Effector CD8-positive, alpha-beta T cell (primary cell): ENCODE measurements around the gene ENKD1.

Experiments used
- DNase-seq: peaks from one replicate; lab custom pipeline; 2025; lab: John Stamatoyannopoulos, UW

ENKD1 gene

GRCh38 chr16:67679935-67680897, 13.7 kb upstream of the ENKD1 start:
- no peak for DNase-seq

GRCh38 chr16:67678354-67679023, 11.9 kb upstream of the ENKD1 start:
- DNase-seq = no peak

- no peak for DNase-seq
Measured at GRCh38 chr16:67677712-67678111, 11.2 kb upstream of the ENKD1 start.

GRCh38 chr16:67676939-67677338, 10.4 kb upstream of the ENKD1 start:
- no peak for DNase-seq

- DNase-seq = no peak
Measured at GRCh38 chr16:67676516-67676915, 10.0 kb upstream of the ENKD1 start.

- DNase-seq = no peak
Measured at GRCh38 chr16:67675999-67676398, 9.4 kb upstream of the ENKD1 start.

- DNase-seq = no peak
Measured at GRCh38 chr16:67675579-67675935, 9.0 kb upstream of the ENKD1 start.

- DNase-seq = no peak
Measured at GRCh38 chr16:67674851-67675578, 8.5 kb upstream of the ENKD1 start.

GRCh38 chr16:67673712-67674580, 7.4 kb upstream of the ENKD1 start:
- no peak for DNase-seq

- DNase-seq = peak; percentile 16
Measured at GRCh38 chr16:67672739-67673662, 6.5 kb upstream of the ENKD1 start.

GRCh38 chr16:67672306-67672705, 5.8 kb upstream of the ENKD1 start:
- DNase-seq = no peak

GRCh38 chr16:67669499-67670101, 3.0 kb upstream of the ENKD1 start:
- no peak for DNase-seq

- no peak for DNase-seq
Measured at GRCh38 chr16:67668495-67669157, 2.1 kb upstream of the ENKD1 start.

GRCh38 chr16:67667817-67668494, 1.4 kb upstream of the ENKD1 start:
- peak; percentile 76 for DNase-seq

- DNase-seq = no peak
Measured at GRCh38 chr16:67667453-67667816, 885 bp upstream of the ENKD1 start.

- DNase-seq = no peak
Measured at GRCh38 chr16:67666032-67666551, 458 bp downstream of the ENKD1 start.

- no peak for DNase-seq
Measured at GRCh38 chr16:67665598-67665997, 952 bp downstream of the ENKD1 start.

- no peak for DNase-seq
Measured at GRCh38 chr16:67664871-67665270, 1.7 kb downstream of the ENKD1 start.

GRCh38 chr16:67664258-67664657, 2.3 kb downstream of the ENKD1 start:
- no peak for DNase-seq
